Colonic mucosa (tissue), 4 donors: ENCODE data around the gene BCAS1. TPM values are rescaled to one million over a fixed set of nuclear protein-coding genes. Genes with fewer than 3 reads are reported as not detected.

Source experiments
- DNase-seq: peaks from one replicate; pipeline ENCODE4 v3.0.0-alpha.2; 2020
- H3K27ac ChIP-seq: fragments of 200-600 bp; one replicate; pipeline ENCODE4 v1.8.0; 2021
- H3K27me3 ChIP-seq: fragments of 200-600 bp; one replicate; pipeline ENCODE4 v1.8.0; 2021
- H3K36me3 ChIP-seq: fragments of 200-600 bp; one replicate; pipeline ENCODE4 v1.8.0; 2021
- H3K4me1 ChIP-seq: fragments of 200-600 bp; one replicate; pipeline ENCODE4 v1.8.0; 2021; ENCODE audit warnings: mild to moderate bottlenecking
- H3K4me3 ChIP-seq: fragments of 200-600 bp; one replicate; pipeline ENCODE4 v1.8.0; 2021
- H3K9ac ChIP-seq, 2 donors: one replicate each; pipeline ENCODE4 v1.7.0; 2013; ENCODE audit warnings: control low read depth in 2 of 2, low read depth in 2 of 2, low read length in 2 of 2
- H3K9me3 ChIP-seq: fragments of 200-600 bp; one replicate; pipeline ENCODE4 v1.8.0; 2021
- CTCF ChIP-seq: fragments of 200-600 bp; IDR thresholded peaks from one replicate; pipeline ENCODE4 v1.8.0; 2022; ENCODE audit warnings: antibody characterized with exemption, mild to moderate bottlenecking
- intact Hi-C: fragments of 100-400 bp; cut with DNase I; formaldehyde crosslinking; loops from one replicate; pipeline ENCODE4 v1.14.1; 2022
- total RNA-seq, 2 donors: library from RNA; stranded (reverse); fragmentation: NEBNext Ultra II Directional in 1 of 2; extraction: Animal tissue kit (Norgen Biotek cat#: 25700) in 1 of 2; gene quantifications; one replicate each; pipeline ENCODE4 v1.2.1, GENCODE V29; 2021
- donor health status: healthy.
- donor health status: DM: no; HTN: no; CAD: no.
- donor health status: DM: no; HTN: no; CAD: no.

Gene BCAS1
- total RNA-seq, 2 donors from 2014 or later: 67.9 to 154 TPM

DNA sequence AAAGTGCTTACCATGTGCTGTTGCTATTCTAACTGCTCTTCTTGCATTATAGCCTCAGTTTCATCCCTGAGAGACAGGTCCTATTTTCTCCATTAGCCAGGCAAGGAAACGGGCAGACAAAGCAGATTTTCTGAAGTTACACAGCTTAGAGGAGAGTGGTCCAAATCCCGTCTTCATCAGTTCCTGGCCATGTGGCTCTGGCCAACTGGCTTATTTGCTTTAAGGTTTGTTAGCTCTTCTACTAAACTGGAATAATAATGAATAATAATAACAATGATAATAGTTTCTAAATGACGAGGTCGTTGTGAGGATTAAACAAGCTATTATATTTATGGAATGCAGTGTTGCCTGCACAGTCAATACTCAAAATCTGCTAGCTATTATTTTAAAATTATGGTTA is 35.8 kb upstream of the BCAS1 start:
- Histone ChIP-seq H3K27ac (no peak overlapping the region), H3K36me3 (no peaks in the 10 kb centered on the region), H3K4me3 (no peak overlapping the region), H3K9ac (no peak overlapping the region), H3K4me1 (no peaks in the 10 kb centered on the region), H3K27me3 (no peaks in the 10 kb centered on the region), H3K9me3 (no peaks in the 10 kb centered on the region)
- TF ChIP-seq CTCF: no peak
- no peak for DNase-seq
- intact Hi-C loops: no loop called here

DNA sequence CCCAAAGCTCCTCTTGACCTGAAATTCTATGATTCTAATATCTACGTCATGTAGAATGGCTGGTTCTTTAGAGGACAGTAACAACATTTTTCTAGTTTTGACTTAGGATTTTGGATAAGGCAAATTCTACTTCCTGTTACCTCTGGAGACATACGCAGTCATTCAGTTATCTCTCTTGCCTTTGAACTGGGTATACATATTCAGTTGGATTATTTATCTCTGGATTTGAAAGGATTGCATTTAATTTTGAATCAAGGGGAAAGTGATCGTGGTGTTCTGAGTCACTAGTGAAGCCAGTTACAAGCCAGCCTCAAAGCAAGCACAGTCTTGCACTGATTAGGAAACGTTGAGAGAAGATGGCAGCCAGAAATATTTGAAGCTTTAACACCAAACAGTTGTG is 35.3 kb upstream of the BCAS1 start:
- Histone ChIP-seq H3K9ac (no peak overlapping the region), H3K27ac (no peak overlapping the region), H3K4me3 (no peak overlapping the region), H3K4me1 (no peaks in the 10 kb centered on the region), H3K36me3 (no peaks in the 10 kb centered on the region), H3K27me3 (no peaks in the 10 kb centered on the region), H3K9me3 (no peaks in the 10 kb centered on the region)
- intact Hi-C loops: no loop called here
- no peak for DNase-seq
- no peak for TF ChIP-seq CTCF

DNA sequence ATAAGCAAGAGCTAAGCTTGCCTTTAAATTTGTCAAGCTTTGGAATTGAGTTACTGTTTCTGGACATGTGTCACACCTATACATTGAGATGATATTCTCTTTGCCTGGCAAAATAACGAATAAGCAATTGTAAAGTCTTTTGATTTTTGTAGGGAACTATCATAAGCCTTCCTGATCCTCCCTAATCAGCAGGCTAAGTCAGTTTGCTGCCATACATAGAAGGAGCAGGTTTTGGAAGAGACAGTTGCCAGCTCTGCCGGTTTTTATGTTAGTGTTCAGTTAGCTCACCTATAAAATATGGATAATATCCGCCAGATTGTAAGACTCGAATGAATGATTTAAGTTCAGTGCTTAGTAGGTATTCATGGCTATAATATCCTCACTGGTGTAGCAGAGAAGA is 34.4 kb upstream of the BCAS1 start:
- Histone ChIP-seq H3K27ac (no peak overlapping the region), H3K9ac (no peak overlapping the region), H3K9me3 (no peaks in the 10 kb centered on the region), H3K4me1 (no peaks in the 10 kb centered on the region), H3K4me3 (no peak overlapping the region), H3K27me3 (no peaks in the 10 kb centered on the region), H3K36me3 (no peaks in the 10 kb centered on the region)
- DNase-seq: no peak
- no peak for TF ChIP-seq CTCF
- intact Hi-C loops: no loop called here

GRCh38 chr20:54103762-54104600 is 33.6 kb upstream of the BCAS1 start:
- H3K27me3 ChIP-seq: no peaks in the 10 kb centered on the region
- no peak for TF ChIP-seq CTCF
- no peaks in the 10 kb centered on the region for H3K36me3 ChIP-seq
- no peaks in the 10 kb centered on the region for H3K4me1 ChIP-seq
- H3K27ac ChIP-seq: no peak overlapping the region
- H3K9ac ChIP-seq: no peak overlapping the region
- intact Hi-C loops: no loop called here
- H3K9me3 ChIP-seq: no peaks in the 10 kb centered on the region
- no peak for DNase-seq
- no peak overlapping the region for H3K4me3 ChIP-seq

DNA sequence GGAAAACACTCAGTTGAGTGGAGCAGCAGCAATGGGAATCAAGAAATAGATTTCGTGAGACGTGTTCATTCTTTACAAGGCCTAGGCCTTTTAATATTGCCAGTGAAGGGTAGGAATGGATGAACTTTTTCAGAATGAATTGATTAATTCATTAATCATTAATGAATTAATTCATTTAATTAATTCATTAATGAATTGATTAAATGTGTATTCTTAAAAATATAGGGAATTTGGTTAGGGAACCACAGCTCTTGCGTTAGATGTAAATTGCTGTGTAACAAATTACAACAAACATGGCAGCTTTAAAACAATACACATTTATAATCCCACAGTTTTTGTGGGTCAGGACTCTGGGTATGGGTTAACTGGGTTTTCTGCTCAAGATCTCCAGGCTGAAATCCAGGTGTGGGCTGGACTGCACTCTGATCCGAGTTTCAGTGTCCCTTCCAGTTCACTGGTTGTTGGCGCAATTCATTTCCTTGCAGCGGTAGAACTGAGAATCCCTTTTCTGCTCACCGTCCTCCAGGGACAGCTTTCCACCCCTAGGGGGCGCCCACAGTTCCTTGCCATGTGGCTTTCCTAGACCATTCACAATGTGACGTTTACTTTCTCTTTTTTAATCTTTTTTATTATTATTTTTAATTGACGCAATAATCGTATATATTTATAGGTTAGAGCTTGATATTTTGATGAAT is 32.8 kb upstream of the BCAS1 start:
- peak; percentile 93 for TF ChIP-seq CTCF
- peak; percentile 93 for DNase-seq
- no peak overlapping the region for H3K9ac ChIP-seq
- no peaks in the 10 kb centered on the region for H3K27me3 ChIP-seq
- no peaks in the 10 kb centered on the region for H3K9me3 ChIP-seq
- no peak overlapping the region for H3K4me3 ChIP-seq
- no peaks in the 10 kb centered on the region for H3K4me1 ChIP-seq
- H3K27ac ChIP-seq: no peak overlapping the region
- no peaks in the 10 kb centered on the region for H3K36me3 ChIP-seq
- intact Hi-C loops: no loop called here
